EH (cell line): Measurements from ENCODE around the gene CNGA4.
"Not testable (repeated sequence)": the region's sequence is repeated elsewhere in the genome, so short reads cannot be mapped to it uniquely, and the experiment has no call there.

Source experiments
- DNase-seq: peaks from one replicate; pipeline ENCODE4 v3.0.0-alpha.2; 2015; ENCODE audit warnings: low read depth

CNGA4 gene

DNA sequence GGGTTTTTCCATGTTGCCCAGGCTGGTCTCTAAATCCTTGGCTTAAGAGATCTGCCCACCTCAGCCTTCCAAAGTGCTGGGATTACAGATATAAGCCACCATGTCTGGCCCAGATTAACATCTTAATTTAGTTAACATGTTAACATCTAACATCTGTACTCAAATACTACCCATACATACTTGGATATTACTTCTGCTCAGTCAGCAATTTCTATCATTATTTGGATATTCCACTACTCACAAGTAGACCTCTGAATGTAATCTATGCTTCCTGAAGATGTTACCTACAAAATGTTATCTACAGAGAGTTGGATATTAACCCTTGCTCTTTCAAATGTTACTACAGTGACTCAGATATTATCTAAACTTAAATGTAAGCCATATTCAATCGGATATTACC lies 24.8 kb downstream of the CNGA4 start:
- DNase-seq: no peak

DNA sequence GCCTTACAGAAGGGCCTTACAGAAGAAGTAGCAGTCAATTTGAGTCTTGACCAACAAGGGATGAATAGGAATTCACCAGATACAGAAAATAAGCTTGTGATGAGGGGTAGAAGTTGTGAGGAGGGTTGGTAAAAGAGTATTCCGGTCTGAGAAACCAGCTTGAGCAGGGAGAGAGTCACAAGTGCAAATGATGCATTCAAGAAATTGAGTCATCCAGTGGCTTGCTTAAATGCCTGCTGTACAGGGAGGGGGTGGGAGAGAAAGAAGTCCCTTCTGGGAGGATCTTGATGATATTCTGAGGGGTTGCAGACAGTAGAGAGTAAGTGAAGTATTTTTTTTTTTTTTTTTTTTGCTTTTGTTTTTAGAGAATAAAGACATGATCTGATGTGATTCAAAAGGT lies 29.9 kb downstream of the CNGA4 start:
- DNase-seq: no peak

DNA sequence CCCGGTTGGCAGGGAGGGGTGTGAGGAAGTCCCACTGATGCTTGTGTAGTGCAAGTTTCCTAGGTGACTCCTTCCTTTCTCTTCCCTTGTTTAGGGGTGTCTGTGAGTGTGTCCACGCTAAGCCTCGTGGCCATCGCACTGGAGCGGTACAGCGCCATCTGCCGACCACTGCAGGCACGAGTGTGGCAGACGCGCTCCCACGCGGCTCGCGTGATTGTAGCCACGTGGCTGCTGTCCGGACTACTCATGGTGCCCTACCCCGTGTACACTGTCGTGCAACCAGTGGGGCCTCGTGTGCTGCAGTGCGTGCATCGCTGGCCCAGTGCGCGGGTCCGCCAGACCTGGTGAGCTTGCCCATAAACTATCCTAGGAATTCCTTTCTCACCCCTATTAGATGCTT lies 31.1 kb downstream of the CNGA4 start:
- DNase-seq: no peak

DNA sequence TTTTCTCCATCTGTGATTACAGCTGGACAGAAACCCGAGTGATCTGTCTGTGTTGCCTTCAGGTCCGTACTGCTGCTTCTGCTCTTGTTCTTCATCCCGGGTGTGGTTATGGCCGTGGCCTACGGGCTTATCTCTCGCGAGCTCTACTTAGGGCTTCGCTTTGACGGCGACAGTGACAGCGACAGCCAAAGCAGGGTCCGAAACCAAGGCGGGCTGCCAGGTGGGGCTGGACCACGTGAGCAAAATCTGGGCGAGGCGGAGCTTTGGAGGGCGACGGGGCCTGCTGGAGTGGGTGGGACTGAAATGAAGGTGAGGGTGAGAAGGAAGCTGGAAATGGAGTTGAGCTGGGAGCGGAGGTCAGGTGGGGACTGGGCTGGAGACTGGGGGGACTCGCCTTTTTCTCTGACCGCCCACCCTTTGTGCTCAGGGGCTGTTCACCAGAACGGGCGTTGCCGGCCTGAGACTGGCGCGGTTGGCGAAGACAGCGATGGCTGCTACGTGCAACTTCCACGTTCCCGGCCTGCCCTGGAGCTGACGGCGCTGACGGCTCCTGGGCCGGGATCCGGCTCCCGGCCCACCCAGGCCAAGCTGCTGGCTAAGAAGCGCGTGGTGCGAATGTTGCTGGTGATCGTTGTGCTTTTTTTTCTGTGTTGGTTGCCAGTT lies 31.8 kb downstream of the CNGA4 start:
- DNase-seq: no peak

DNA sequence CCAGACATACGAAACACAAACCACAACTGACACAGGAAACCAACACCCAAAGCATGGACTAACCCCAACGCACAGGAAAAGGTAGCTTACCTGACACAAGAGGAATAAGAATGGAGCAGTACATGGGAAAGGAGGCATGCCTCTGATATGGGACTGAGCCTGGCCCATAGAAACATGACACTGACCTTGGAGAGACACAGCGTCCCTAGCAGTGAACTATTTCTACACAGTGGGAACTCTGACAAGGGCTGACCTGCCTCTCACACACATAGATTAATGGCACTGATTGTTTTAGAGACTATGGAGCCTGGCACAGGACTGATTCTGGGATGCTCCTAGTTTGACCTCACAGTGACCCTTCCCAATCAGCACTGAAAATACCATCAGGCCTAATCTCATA lies 32.7 kb downstream of the CNGA4 start:
- DNase-seq: no peak

DNA sequence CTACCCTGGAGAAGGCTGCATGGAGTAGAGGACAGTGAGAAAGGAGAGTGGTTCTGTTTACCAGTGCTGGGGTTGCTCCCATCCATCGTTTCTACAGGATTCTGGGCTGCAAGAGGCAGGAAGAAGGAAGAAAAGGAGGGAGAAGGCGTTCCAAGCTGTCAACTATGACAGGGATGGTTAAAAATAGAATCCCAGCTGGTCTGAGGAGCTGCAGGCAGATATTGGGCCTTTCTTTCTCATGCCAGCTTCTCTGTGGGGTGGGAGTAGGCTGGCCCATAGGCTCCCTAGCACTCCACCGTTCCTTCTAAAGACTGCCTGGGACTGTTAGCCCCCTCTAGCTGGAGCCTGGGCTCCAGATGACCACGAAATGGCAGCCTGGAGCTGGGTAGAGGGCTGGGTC lies 34.3 kb downstream of the CNGA4 start:
- peak; percentile 13 for DNase-seq

DNA sequence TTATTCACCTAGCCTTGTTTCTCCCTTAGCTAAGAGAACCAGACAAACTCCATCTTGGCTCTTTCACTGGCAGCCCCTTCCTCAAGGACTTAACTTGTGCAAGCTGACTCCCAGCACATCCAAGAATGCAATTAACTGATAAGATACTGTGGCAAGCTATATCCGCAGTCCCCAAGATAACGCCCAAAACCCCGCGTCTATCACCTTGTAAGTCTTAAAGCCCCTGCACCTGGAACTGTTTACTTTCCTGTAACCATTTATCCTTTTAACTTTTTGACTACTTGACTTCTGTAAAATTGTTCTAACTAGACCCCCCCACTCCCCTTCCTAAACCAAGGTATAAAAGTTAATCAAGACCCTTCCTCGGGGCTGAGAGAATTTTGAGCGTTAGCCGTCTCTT lies 41.9 kb downstream of the CNGA4 start:
- DNase-seq: not testable (repeated sequence)

DNA sequence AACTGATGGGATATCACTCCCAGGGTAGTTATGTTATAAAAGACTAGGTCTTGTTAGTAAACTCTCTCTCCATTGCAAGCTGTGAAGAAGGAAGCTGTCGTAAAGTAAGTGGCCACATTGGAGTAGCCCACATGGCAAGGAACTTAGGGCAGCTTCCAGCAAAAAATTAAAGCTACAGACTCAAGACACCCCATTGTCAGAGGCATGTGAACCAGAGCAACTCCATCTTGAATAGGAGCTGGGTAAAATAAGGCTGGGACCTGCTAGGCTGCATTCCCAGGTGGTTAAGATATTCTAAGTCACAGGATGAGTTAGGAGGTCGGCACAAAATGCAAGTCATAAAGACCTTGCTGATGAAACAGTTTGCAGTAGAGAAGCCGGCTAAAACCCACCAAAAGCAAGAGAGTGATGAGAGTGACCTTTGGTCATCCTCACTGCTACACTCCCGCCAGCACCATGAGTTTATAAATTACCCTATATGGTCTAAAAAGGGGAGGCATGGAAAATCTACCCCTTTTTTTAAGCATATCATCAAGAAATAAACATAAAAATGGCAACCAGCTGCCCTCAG lies 44.6 kb downstream of the CNGA4 start:
- no peak for DNase-seq

DNA sequence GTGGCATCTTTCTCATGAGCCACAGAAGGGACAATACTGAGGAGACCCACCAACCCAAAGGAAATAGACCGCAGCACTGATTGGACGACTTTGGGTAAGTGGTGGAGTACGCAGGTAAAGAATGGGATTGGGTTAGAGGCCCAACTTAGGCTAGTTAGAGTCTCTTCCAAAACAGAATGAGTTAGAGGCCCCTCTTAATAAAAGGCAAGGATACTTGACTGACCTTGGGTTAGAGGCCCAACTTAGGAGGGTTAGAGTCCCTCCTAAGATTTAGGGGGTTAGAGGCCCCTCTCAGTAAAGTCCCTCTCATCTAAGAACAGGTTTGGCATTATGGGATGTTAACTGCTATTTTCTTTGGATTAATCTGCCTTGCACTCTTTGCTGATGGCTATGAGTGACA lies 45.4 kb downstream of the CNGA4 start:
- DNase-seq: no peak

DNA sequence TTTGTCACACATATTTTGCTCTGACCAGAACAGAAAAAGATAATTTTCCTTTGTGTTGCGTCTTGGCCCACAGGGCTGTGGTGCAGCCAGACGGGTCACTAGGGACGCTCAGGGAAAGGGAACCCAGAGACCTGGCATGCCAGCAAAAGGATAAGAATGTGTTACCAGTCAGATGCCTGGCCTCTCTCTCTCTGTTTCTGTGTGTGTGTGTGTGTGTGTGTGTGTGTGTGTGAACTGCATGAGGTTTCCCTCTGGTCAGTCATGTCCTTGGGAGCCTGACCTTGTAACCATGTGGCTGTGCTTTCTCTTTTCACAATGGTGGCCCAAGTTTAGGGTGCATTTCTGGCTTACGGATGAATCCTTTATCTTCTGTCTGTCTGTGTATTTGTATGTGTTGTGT lies 46.1 kb downstream of the CNGA4 start:
- no peak for DNase-seq
